ENCODE data around the gene RNF8. TPM values are rescaled to one million over a fixed set of nuclear protein-coding genes. Genes with fewer than 3 reads are reported as not detected.

Gene RNF8
- total and polyA plus RNA-seq, 11 donors, result 10.3 to 20.6 (median 15.9) TPM

DNA sequence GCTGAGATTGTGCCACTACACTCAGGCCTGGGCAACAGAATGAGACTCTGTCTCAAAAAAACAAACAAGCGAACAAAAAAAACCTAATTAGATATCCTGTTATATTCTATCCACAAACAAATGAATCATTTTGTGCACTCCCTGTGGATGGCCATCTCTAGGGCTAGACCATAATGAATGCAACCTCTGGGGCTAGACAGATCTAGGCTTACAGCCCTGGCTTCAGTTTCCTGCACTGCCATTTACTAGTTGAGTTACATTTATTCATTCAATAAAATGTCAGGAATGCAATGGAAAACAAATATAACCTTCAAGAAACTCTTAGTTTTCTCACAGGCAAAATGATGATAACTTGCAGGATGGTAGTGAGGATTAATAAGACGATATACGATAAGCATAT is 6.6 kb upstream of the RNF8 start:
- intact Hi-C loops (cut with DNase I), result no loop called here
- 84 to 91% (median 88%) methylated on average over 3 of the region's 3 CpGs for WGBS, 4 donors
- TF ChIP-seq, protein P1, sequence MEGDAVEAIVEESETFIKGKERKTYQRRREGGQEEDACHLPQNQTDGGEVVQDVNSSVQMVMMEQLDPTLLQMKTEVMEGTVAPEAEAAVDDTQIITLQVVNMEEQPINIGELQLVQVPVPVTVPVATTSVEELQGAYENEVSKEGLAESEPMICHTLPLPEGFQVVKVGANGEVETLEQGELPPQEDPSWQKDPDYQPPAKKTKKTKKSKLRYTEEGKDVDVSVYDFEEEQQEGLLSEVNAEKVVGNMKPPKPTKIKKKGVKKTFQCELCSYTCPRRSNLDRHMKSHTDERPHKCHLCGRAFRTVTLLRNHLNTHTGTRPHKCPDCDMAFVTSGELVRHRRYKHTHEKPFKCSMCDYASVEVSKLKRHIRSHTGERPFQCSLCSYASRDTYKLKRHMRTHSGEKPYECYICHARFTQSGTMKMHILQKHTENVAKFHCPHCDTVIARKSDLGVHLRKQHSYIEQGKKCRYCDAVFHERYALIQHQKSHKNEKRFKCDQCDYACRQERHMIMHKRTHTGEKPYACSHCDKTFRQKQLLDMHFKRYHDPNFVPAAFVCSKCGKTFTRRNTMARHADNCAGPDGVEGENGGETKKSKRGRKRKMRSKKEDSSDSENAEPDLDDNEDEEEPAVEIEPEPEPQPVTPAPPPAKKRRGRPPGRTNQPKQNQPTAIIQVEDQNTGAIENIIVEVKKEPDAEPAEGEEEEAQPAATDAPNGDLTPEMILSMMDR (IDR thresholded peaks at IDR 0.05), result no peak
- TF ChIP-seq POLR2A (IDR thresholded peaks at IDR 0.05), result no peak
- Histone ChIP-seq H3K27me3 (peaks cover 0 to 7% (median 0%) of the 10 kb centered on the region in 9 donors), H3K4me3 (no peak overlapping the region), H3K27ac (no peak overlapping the region), H3K9me3 (no peaks in the 10 kb centered on the region), H3K36me3 (no peaks in the 10 kb centered on the region), H3K4me1 (no peaks in the 10 kb centered on the region)
- no peak for DNase-seq
- no peak for ATAC-seq

DNA sequence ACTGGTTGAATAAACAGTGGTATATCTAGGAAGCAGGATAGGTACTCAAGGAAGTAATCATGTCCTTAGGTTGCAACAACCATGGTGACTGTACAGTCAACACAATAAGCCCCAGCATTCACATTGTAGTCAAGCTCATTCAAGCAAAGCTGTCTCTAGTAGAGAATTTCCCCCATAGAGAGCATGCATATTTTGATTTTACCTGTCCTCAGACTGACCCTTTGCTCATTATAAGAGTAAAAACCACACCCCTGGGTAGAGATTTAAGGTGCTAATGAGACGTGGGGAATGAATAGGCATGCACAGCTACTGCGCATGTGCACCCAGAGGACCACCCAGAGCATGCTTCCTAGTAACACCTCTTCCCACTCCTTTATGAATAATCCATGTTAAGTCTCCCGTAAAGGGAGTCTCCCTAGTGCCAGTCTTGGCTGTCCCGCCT is 6.1 kb upstream of the RNF8 start:
- no peak for ATAC-seq
- DNase-seq, result no peak
- H3K9me3 ChIP-seq, result no peaks in the 10 kb centered on the region
- H3K27ac ChIP-seq, result no peak overlapping the region
- no peak overlapping the region for H3K4me3 ChIP-seq
- no peaks in the 10 kb centered on the region for H3K36me3 ChIP-seq
- intact Hi-C loops (cut with DNase I), result no loop called here
- TF ChIP-seq POLR2A (IDR thresholded peaks at IDR 0.05), result no peak
- TF ChIP-seq, protein P1 (IDR thresholded peaks at IDR 0.05), result no peak
- H3K4me1 ChIP-seq, result no peaks in the 10 kb centered on the region
- peaks cover 0 to 7% (median 0%) of the 10 kb centered on the region in 9 donors for H3K27me3 ChIP-seq
- WGBS, 4 donors, result 77 to 84% (median 81%) methylated on average over 4 of the region's 4 CpGs

DNA sequence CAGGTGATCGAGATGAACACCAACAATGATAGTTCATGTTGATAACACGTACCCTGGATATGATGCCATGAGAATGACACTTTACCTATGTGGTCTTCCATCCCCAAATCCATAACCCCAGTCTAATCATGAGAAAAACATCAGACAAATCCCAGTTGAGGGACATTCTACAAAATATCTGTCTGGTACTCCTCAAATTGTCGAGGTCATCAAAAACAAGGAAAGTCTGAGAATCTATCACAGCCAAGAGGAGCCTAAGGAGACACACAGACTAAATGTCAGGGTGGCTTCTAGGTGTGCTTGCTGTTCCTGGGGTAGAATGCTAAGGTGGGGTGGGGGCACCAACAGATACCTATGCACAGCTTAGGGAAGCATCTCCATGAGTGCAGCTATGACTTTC is 2.8 kb upstream of the RNF8 start:
- TF ChIP-seq, protein P1 (IDR thresholded peaks at IDR 0.05), result no peak
- TF ChIP-seq POLR2A (IDR thresholded peaks at IDR 0.05), result no peak
- ATAC-seq (no peak), DNase-seq (no peak)
- intact Hi-C loops (cut with DNase I), result no loop called here
- H3K4me3 ChIP-seq, result no peak overlapping the region
- no peak overlapping the region for H3K27ac ChIP-seq
- H3K27me3 ChIP-seq, result no peaks in the 10 kb centered on the region
- WGBS, 4 donors, result 88 to 94% (median 89%) methylated on average over 3 of the region's 3 CpGs
- H3K4me1 ChIP-seq, result peaks cover 0 to 22% (median 14%) of the 10 kb centered on the region in 12 donors
- no peaks in the 10 kb centered on the region for H3K36me3 ChIP-seq
- no peaks in the 10 kb centered on the region for H3K9me3 ChIP-seq

DNA sequence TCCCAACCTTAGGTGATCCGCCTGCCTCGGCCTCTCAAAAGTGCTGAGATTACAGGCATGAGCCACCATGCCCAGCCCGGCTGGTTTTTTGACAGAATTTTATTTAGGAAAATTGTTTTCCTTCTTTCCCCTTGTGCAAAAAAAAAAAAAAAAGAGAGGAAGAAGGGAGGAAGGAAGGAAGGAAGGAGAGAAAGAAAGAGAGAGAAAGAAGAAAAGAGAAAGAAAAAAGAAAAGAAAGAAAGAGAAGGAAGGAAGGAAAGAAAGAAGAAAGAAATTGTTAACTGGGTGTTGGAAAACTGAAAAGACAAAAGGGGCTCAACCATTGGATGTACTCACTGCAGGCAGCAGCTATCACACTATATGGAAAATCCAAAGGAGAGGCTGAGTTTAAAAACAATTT is 1.4 kb upstream of the RNF8 start:
- WGBS, 4 donors, result 84 to 94% (median 92%) methylated on average over 3 of the region's 3 CpGs
- TF ChIP-seq, protein P1 (IDR thresholded peaks at IDR 0.05), result no peak
- no peak for TF ChIP-seq POLR2A (IDR thresholded peaks at IDR 0.05)
- H3K36me3 ChIP-seq, result no peaks in the 10 kb centered on the region
- H3K9me3 ChIP-seq, result no peaks in the 10 kb centered on the region
- no peak for DNase-seq
- peaks cover 0 to 32% (median 16%) of the 10 kb centered on the region in 12 donors for H3K4me1 ChIP-seq
- no peak overlapping the region for H3K27ac ChIP-seq
- H3K4me3 ChIP-seq, result no peak overlapping the region
- H3K27me3 ChIP-seq, result no peaks in the 10 kb centered on the region
- intact Hi-C loops (cut with DNase I), result no loop called here
- ATAC-seq, result no peak

Data from heart left ventricle (tissue), 16 donors.